H1 (cell line): ENCODE measurements around the gene LMNA. TPM values are rescaled to one million over a fixed set of nuclear protein-coding genes. Genes with fewer than 3 reads are reported as not detected.

Source experiments
- BCL11A ChIP-seq, 2 experiments: IDR thresholded peaks; one replicate each; pipeline ENCODE4 v1.6.1; 2011; ENCODE audit warnings: low read depth in 2 of 2, low read length in 2 of 2, mild to moderate bottlenecking in 2 of 2
- FOSL1 ChIP-seq: IDR thresholded peaks from 2 replicates; pipeline ENCODE4 v1.6.1; 2011; ENCODE audit warnings: mild to moderate bottlenecking, low read depth, low read length, moderate library complexity; ENCODE audit not compliant: insufficient read depth
- GABPA ChIP-seq: IDR thresholded peaks from 2 replicates; pipeline ENCODE4 v1.6.1; 2011; ENCODE audit warnings: mild to moderate bottlenecking, low read length, moderate library complexity, borderline replicate concordance; ENCODE audit not compliant: insufficient read depth
- JUN ChIP-seq: IDR thresholded peaks from 2 replicates; pipeline ENCODE4 v1.6.1; 2011; ENCODE audit warnings: low read depth, mild to moderate bottlenecking, improper control_type of control experiment, low read length
- NRF1 ChIP-seq: IDR thresholded peaks from 2 replicates; pipeline ENCODE4 v1.6.1; 2011; ENCODE audit warnings: mild to moderate bottlenecking, low read depth, low read length, improper control_type of control experiment
- PHF8 ChIP-seq: fragments of 200-600 bp; sonication (generic); conservative IDR thresholded peaks from 2 replicates; pipeline ENCODE4 v1.7.1; 2012; ENCODE audit warnings: low read depth, mild to moderate bottlenecking, inconsistent platforms, low read length, moderate library complexity
- POLR2AphosphoS5 ChIP-seq: IDR thresholded peaks from 2 replicates; pipeline ENCODE4 v1.6.1; 2011; ENCODE audit warnings: low read depth, low read length
- SAP30 ChIP-seq: fragments of 300-600 bp; sonication (generic); IDR thresholded peaks from 2 replicates; pipeline ENCODE4 v1.7.1; 2012; ENCODE audit warnings: low read length, moderate library complexity, mild to moderate bottlenecking, inconsistent platforms; ENCODE audit not compliant: insufficient read depth, insufficient replicate concordance
- SIX5 ChIP-seq: IDR thresholded peaks from 2 replicates; pipeline ENCODE4 v1.6.1; 2011; ENCODE audit warnings: mild to moderate bottlenecking, low read depth, low read length
- polyA plus RNA-seq, 7 experiments: library from polyadenylated mRNA; depleted of rRNA in 3 of 7; stranded (reverse) in 5 of 7; unstranded in 2 of 7; fragments of >200 nt in 5 of 7; fragments of 200-250 nt in 2 of 7; gene quantifications; 1 replicate in 5 of 7; 2 replicates in 1 of 7; 4 replicates in 1 of 7; pipeline versions ENCODE4 v1.2.1 to v1.2.3, GENCODE V29; 2011 to 2013; ENCODE audit warnings: missing spikeins in 2 of 7, mixed read lengths in 2 of 7
- total RNA-seq: library from RNA; stranded (reverse); fragmentation: NEBNext Ultra II Directional; extraction: Animal tissue kit (Norgen Biotek cat#: 25700); gene quantifications from 2 replicates; pipeline ENCODE4 v1.2.1, GENCODE V29; 2021
- TF ChIP-seq, protein P1 (sequence below): fragments of 300-600 bp; sonication (generic); IDR thresholded peaks from 2 replicates; pipeline ENCODE4 v1.7.1; 2012; ENCODE audit warnings: low read length, moderate library complexity, mild to moderate bottlenecking, inconsistent platforms; ENCODE audit not compliant: insufficient replicate concordance
- TF ChIP-seq, protein P2 (sequence below): IDR thresholded peaks from 2 replicates; pipeline ENCODE4 v1.6.1; 2012; ENCODE audit warnings: inconsistent platforms

LMNA gene
- total and polyA plus RNA-seq, 2 of the 8 experiments (the other 6 are each of a cell fraction or from before 2014, with no cell fraction given): 25.8 to 46.8 TPM

DNA sequence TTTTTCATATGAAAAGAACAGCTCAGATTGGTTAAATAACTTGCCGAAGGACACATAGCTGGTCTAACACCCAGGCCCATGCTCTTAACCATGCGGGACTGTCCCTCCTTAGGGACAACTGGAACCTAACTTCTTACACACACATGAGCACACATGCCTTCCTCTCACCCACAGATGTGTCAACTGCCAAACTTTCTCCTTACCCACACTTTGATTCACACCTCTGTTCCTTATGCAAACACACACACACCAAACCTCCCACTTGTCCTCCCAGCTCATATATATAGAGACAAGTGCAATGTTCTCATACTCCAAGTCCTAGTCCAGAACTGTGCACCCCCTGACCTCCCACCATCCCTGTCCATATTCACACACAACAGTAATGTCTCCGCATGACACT lies 49.3 kb upstream of the LMNA start (continued):
- TF ChIP-seq, protein P1, sequence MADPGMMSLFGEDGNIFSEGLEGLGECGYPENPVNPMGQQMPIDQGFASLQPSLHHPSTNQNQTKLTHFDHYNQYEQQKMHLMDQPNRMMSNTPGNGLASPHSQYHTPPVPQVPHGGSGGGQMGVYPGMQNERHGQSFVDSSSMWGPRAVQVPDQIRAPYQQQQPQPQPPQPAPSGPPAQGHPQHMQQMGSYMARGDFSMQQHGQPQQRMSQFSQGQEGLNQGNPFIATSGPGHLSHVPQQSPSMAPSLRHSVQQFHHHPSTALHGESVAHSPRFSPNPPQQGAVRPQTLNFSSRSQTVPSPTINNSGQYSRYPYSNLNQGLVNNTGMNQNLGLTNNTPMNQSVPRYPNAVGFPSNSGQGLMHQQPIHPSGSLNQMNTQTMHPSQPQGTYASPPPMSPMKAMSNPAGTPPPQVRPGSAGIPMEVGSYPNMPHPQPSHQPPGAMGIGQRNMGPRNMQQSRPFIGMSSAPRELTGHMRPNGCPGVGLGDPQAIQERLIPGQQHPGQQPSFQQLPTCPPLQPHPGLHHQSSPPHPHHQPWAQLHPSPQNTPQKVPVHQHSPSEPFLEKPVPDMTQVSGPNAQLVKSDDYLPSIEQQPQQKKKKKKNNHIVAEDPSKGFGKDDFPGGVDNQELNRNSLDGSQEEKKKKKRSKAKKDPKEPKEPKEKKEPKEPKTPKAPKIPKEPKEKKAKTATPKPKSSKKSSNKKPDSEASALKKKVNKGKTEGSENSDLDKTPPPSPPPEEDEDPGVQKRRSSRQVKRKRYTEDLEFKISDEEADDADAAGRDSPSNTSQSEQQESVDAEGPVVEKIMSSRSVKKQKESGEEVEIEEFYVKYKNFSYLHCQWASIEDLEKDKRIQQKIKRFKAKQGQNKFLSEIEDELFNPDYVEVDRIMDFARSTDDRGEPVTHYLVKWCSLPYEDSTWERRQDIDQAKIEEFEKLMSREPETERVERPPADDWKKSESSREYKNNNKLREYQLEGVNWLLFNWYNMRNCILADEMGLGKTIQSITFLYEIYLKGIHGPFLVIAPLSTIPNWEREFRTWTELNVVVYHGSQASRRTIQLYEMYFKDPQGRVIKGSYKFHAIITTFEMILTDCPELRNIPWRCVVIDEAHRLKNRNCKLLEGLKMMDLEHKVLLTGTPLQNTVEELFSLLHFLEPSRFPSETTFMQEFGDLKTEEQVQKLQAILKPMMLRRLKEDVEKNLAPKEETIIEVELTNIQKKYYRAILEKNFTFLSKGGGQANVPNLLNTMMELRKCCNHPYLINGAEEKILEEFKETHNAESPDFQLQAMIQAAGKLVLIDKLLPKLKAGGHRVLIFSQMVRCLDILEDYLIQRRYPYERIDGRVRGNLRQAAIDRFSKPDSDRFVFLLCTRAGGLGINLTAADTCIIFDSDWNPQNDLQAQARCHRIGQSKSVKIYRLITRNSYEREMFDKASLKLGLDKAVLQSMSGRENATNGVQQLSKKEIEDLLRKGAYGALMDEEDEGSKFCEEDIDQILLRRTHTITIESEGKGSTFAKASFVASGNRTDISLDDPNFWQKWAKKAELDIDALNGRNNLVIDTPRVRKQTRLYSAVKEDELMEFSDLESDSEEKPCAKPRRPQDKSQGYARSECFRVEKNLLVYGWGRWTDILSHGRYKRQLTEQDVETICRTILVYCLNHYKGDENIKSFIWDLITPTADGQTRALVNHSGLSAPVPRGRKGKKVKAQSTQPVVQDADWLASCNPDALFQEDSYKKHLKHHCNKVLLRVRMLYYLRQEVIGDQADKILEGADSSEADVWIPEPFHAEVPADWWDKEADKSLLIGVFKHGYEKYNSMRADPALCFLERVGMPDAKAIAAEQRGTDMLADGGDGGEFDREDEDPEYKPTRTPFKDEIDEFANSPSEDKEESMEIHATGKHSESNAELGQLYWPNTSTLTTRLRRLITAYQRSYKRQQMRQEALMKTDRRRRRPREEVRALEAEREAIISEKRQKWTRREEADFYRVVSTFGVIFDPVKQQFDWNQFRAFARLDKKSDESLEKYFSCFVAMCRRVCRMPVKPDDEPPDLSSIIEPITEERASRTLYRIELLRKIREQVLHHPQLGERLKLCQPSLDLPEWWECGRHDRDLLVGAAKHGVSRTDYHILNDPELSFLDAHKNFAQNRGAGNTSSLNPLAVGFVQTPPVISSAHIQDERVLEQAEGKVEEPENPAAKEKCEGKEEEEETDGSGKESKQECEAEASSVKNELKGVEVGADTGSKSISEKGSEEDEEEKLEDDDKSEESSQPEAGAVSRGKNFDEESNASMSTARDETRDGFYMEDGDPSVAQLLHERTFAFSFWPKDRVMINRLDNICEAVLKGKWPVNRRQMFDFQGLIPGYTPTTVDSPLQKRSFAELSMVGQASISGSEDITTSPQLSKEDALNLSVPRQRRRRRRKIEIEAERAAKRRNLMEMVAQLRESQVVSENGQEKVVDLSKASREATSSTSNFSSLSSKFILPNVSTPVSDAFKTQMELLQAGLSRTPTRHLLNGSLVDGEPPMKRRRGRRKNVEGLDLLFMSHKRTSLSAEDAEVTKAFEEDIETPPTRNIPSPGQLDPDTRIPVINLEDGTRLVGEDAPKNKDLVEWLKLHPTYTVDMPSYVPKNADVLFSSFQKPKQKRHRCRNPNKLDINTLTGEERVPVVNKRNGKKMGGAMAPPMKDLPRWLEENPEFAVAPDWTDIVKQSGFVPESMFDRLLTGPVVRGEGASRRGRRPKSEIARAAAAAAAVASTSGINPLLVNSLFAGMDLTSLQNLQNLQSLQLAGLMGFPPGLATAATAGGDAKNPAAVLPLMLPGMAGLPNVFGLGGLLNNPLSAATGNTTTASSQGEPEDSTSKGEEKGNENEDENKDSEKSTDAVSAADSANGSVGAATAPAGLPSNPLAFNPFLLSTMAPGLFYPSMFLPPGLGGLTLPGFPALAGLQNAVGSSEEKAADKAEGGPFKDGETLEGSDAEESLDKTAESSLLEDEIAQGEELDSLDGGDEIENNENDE: no peak
- TF ChIP-seq, protein P2, sequence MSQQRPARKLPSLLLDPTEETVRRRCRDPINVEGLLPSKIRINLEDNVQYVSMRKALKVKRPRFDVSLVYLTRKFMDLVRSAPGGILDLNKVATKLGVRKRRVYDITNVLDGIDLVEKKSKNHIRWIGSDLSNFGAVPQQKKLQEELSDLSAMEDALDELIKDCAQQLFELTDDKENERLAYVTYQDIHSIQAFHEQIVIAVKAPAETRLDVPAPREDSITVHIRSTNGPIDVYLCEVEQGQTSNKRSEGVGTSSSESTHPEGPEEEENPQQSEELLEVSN: no peak
- TF ChIP-seq JUN (no peak), FOSL1 (no peak), NRF1 (no peak), PHF8 (no peak), BCL11A (IDR thresholded peaks at IDR 0.05; ENCODE audit: low read depth in 2 of 2, low read length in 2 of 2) (no peak), POLR2AphosphoS5 (no peak), SAP30 (no peak), SIX5 (no peak), GABPA (no peak)
